Keratinocyte (primary cell): ENCODE measurements around the gene SRCIN1. TPM values are rescaled to one million over a fixed set of nuclear protein-coding genes. Genes with fewer than 3 reads are reported as not detected.

Source experiments
- DNase-seq: peaks from one replicate; pipeline ENCODE4 v3.0.0-alpha.2; 2011; ENCODE audit warnings: low read depth, missing footprints, low spot score
- FAIRE-seq: peaks from 2 replicates; lab custom pipeline; 2011; peaks lifted over from hg19 to GRCh38; lab: Jason Lieb, UNC
- H2AFZ ChIP-seq: 2 replicates; pipeline ENCODE4 v1.6.0; 2012; ENCODE audit warnings: low read length, control low read depth, inconsistent platforms; ENCODE audit not compliant: control insufficient read depth
- H3K27ac ChIP-seq: 2 replicates; pipeline ENCODE4 v1.5.1; 2011; ENCODE audit warnings: low read length; ENCODE audit not compliant: control insufficient read depth, insufficient read depth
- H3K27me3 ChIP-seq: 3 replicates; pipeline ENCODE4 v1.6.0; 2011; ENCODE audit warnings: low read length; ENCODE audit not compliant: control insufficient read depth, insufficient read depth; ENCODE audit errors: extremely low read depth
- H3K36me3 ChIP-seq, 2 experiments: 2 replicates in 1 of 2; 3 replicates in 1 of 2; pipeline ENCODE4 v1.5.1; 2011; ENCODE audit warnings: low read length in 2 of 2, mild to moderate bottlenecking in 1 of 2; ENCODE audit not compliant: control insufficient read depth in 2 of 2, insufficient read depth in 2 of 2; ENCODE audit errors: extremely low read depth in 1 of 2
- H3K4me1 ChIP-seq: 3 replicates; pipeline ENCODE4 v1.5.1; 2011; ENCODE audit warnings: low read length; ENCODE audit not compliant: control insufficient read depth, insufficient read depth; ENCODE audit errors: extremely low read depth
- H3K4me2 ChIP-seq: 3 replicates; pipeline ENCODE4 v1.6.0; 2011; ENCODE audit warnings: low read depth, low read length; ENCODE audit not compliant: control insufficient read depth, insufficient read depth; ENCODE audit errors: extremely low read depth
- H3K4me3 ChIP-seq, 3 experiments: fragments of 200-600 bp in 1 of 3; sonication (generic) in 1 of 3; 2 replicates in 2 of 3; 3 replicates in 1 of 3; pipeline ENCODE4 v1.5.1; 2011 to 2016; ENCODE audit warnings: low read length in 3 of 3, mild to moderate bottlenecking in 3 of 3, control low read depth in 2 of 3, inconsistent platforms in 1 of 3, low read depth in 1 of 3, mixed read lengths in 1 of 3, mixed run types in 1 of 3, moderate library complexity in 1 of 3; ENCODE audit not compliant: control insufficient read depth in 2 of 3, insufficient read depth in 2 of 3; ENCODE audit errors: extremely low read depth in 1 of 3
- H3K79me2 ChIP-seq: 2 replicates; pipeline ENCODE4 v1.6.0; 2012; ENCODE audit warnings: low read length; ENCODE audit not compliant: control insufficient read depth, insufficient read depth
- H3K9ac ChIP-seq: 3 replicates; pipeline ENCODE4 v1.6.0; 2011; ENCODE audit warnings: low read length; ENCODE audit not compliant: control insufficient read depth, insufficient read depth; ENCODE audit errors: extremely low read depth
- H3K9me1 ChIP-seq: 3 replicates; pipeline ENCODE4 v1.6.0; 2011; ENCODE audit warnings: low read length; ENCODE audit not compliant: control insufficient read depth, insufficient read depth; ENCODE audit errors: extremely low read depth
- H3K9me3 ChIP-seq: 2 replicates; pipeline ENCODE4 v1.5.1; 2012; ENCODE audit warnings: low read depth, low read length; ENCODE audit not compliant: control insufficient read depth
- H4K20me1 ChIP-seq: 3 replicates; pipeline ENCODE4 v1.6.0; 2011; ENCODE audit warnings: low read length; ENCODE audit not compliant: control insufficient read depth, insufficient read depth; ENCODE audit errors: extremely low read depth
- EZH2 ChIP-seq: IDR thresholded peaks from one replicate; pipeline ENCODE4 v1.6.1; 2012; ENCODE audit warnings: inconsistent platforms, mild to moderate bottlenecking, low read length, moderate library complexity
- dilution Hi-C: fragments of 300-500 bp; cut with MboI; formaldehyde crosslinking; loops from one replicate; pipeline ENCODE4 v1.7.0; 2020; ENCODE audit warnings: low sequenced_read_pairs; ENCODE audit not compliant: extremely low pct_ligation_motif_present
- polyA plus RNA-seq, 5 experiments: library from polyadenylated mRNA; depleted of rRNA in 3 of 5; stranded (reverse) in 3 of 5; stranded (forward) in 1 of 5; unstranded in 1 of 5; fragments of >200 nt; gene quantifications; 1 replicate in 1 of 5; 2 replicates in 3 of 5; 3 replicates in 1 of 5; pipeline versions ENCODE4 v1.2.1 to v1.2.3, GENCODE V29; 2011 to 2012; ENCODE audit warnings: missing spikeins in 2 of 5, low read depth in 1 of 5, low replicate concordance in 1 of 5
- TF ChIP-seq, protein P1 (sequence below), 3 experiments: IDR thresholded peaks in 1 of 3; conservative IDR thresholded peaks in 1 of 3; optimal IDR thresholded peaks in 1 of 3; 2 replicates in 2 of 3; 3 replicates in 1 of 3; pipeline versions ENCODE3 to v1.5.1; 2011; ENCODE audit warnings: low read length in 3 of 3, mild to moderate bottlenecking in 3 of 3, moderate library complexity in 2 of 3, control low read depth in 1 of 3, inconsistent platforms in 1 of 3; ENCODE audit not compliant: insufficient read depth in 2 of 3; ENCODE audit errors: extremely low read depth in 1 of 3

The SRCIN1 gene
- polyA plus RNA-seq, 1 donor (not counting 4 experiments of a cell fraction or from before 2014, with no cell fraction given), result 0.37 TPM

- no peaks in the 10 kb centered on the region for H3K9me1 ChIP-seq
- H3K9me3 ChIP-seq, result no peaks in the 10 kb centered on the region
- no peak for TF ChIP-seq EZH2
- TF ChIP-seq, protein P1, sequence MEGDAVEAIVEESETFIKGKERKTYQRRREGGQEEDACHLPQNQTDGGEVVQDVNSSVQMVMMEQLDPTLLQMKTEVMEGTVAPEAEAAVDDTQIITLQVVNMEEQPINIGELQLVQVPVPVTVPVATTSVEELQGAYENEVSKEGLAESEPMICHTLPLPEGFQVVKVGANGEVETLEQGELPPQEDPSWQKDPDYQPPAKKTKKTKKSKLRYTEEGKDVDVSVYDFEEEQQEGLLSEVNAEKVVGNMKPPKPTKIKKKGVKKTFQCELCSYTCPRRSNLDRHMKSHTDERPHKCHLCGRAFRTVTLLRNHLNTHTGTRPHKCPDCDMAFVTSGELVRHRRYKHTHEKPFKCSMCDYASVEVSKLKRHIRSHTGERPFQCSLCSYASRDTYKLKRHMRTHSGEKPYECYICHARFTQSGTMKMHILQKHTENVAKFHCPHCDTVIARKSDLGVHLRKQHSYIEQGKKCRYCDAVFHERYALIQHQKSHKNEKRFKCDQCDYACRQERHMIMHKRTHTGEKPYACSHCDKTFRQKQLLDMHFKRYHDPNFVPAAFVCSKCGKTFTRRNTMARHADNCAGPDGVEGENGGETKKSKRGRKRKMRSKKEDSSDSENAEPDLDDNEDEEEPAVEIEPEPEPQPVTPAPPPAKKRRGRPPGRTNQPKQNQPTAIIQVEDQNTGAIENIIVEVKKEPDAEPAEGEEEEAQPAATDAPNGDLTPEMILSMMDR (optimal IDR thresholded peaks at IDR 0.05 in 1 of 3, IDR thresholded peaks at IDR 0.05 in 1 of 3, conservative IDR thresholded peaks at IDR 0.05 in 1 of 3; ENCODE audit: extremely low read depth in 1 of 3, insufficient read depth in 2 of 3, low read length in 3 of 3), result no peak
- no peak overlapping the region for H3K4me2 ChIP-seq
- dilution Hi-C loops, result no loop called here
- FAIRE-seq (no peak), DNase-seq (no peak)
- no peaks in the 10 kb centered on the region for H3K36me3 ChIP-seq
- H3K27ac ChIP-seq, result no peak overlapping the region
- H3K79me2 ChIP-seq, result no peaks in the 10 kb centered on the region
- H2AFZ ChIP-seq, result no peak overlapping the region
- no peaks in the 10 kb centered on the region for H4K20me1 ChIP-seq
- no peak overlapping the region for H3K4me3 ChIP-seq
- no peak overlapping the region for H3K9ac ChIP-seq
- no peaks in the 10 kb centered on the region for H3K4me1 ChIP-seq
- no peaks in the 10 kb centered on the region for H3K27me3 ChIP-seq
Observed at GRCh38 chr17:38636054-38636453, 30.3 kb upstream of the SRCIN1 start.

DNA sequence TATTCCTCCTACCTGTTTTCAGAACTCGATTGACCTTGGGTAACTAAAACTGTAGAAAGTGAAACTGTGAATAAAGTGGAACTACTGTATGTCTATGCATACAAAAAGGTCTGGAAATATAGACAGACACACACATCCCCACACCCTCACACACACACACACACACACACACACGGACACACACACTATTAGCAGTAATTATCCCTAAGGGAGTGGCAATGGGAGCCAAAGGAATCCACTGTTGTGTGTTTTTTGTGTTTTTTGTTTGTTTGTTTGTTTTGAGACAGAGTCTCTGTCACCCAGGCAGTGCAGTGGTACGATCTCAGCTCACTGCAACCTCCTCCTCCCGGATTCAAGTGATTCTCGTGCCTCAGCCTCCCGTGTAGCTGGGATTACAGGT is 26.6 kb upstream of the SRCIN1 start:
- no peak overlapping the region for H3K4me3 ChIP-seq
- no peaks in the 10 kb centered on the region for H4K20me1 ChIP-seq
- H3K27me3 ChIP-seq, result no peaks in the 10 kb centered on the region
- H3K9ac ChIP-seq, result no peak overlapping the region
- dilution Hi-C loops, result no loop called here
- no peak overlapping the region for H2AFZ ChIP-seq
- H3K4me1 ChIP-seq, result no peaks in the 10 kb centered on the region
- TF ChIP-seq, protein P1 (optimal IDR thresholded peaks at IDR 0.05 in 1 of 3, IDR thresholded peaks at IDR 0.05 in 1 of 3, conservative IDR thresholded peaks at IDR 0.05 in 1 of 3; ENCODE audit: extremely low read depth in 1 of 3, insufficient read depth in 2 of 3, low read length in 3 of 3), result no peak
- no peak for TF ChIP-seq EZH2
- H3K79me2 ChIP-seq, result no peaks in the 10 kb centered on the region
- no peak overlapping the region for H3K4me2 ChIP-seq
- no peaks in the 10 kb centered on the region for H3K9me1 ChIP-seq
- no peaks in the 10 kb centered on the region for H3K9me3 ChIP-seq
- H3K27ac ChIP-seq, result no peak overlapping the region
- DNase-seq, result no peak
- H3K36me3 ChIP-seq, result no peaks in the 10 kb centered on the region
- no peak for FAIRE-seq
